H1 (cell line): ENCODE measurements around the gene DHX32. TPM values are rescaled to one million over a fixed set of nuclear protein-coding genes. Genes with fewer than 3 reads are reported as not detected.

Experiments used
- CTCF ChIA-PET: fragments of 300-600 bp; sonication (Branson Sonifier 250); formaldehyde crosslinking; loops from one replicate; lab custom pipeline; 2021; ENCODE audit not compliant: partially characterized antibody; lab: Charles Lee
- POLR2A ChIA-PET: fragments of 300-600 bp; sonication (Branson Sonifier 250); formaldehyde crosslinking; loops from one replicate; lab custom pipeline; 2021; ENCODE audit warnings: inconsistent platforms; ENCODE audit not compliant: partially characterized antibody; lab: Charles Lee
- DNase-seq, 2 experiments: peaks; one replicate each; pipeline versions ENCODE4 v3.0.0 to v3.0.0-alpha.2; 2010 to 2022; ENCODE audit warnings: low spot score in 2 of 2, low read depth in 1 of 2, mixed read lengths in 1 of 2
- FAIRE-seq: peaks from 2 replicates; lab custom pipeline; 2011; peaks lifted over from hg19 to GRCh38; lab: Jason Lieb, UNC
- H2AFZ ChIP-seq: 2 replicates; pipeline ENCODE4 v1.8.1; 2012; ENCODE audit warnings: low read length, inconsistent platforms
- H2AK5ac ChIP-seq: 2 replicates; pipeline ENCODE4 v1.6.1; 2013; ENCODE audit warnings: low read depth, low read length
- H2BK120ac ChIP-seq: replicated peaks from 2 replicates; pipeline ENCODE3; 2013; ENCODE audit warnings: low read depth, low read length, inconsistent platforms
- H2BK12ac ChIP-seq: 2 replicates; pipeline ENCODE4 v1.6.1; 2013; ENCODE audit warnings: low read depth, low read length
- H2BK15ac ChIP-seq: 2 replicates; pipeline ENCODE4 v1.6.1; 2013; ENCODE audit warnings: low read length
- H2BK20ac ChIP-seq: 2 replicates; pipeline ENCODE4 v1.6.1; 2013; ENCODE audit warnings: low read length
- H2BK5ac ChIP-seq: 2 replicates; pipeline ENCODE4 v1.6.1; 2013; ENCODE audit warnings: low read depth, low read length
- H3K14ac ChIP-seq: 2 replicates; pipeline ENCODE4 v1.6.1; 2013; ENCODE audit warnings: inconsistent platforms; ENCODE audit not compliant: insufficient read length
- H3K18ac ChIP-seq: 2 replicates; pipeline ENCODE4 v1.6.1; 2013; ENCODE audit warnings: low read length; ENCODE audit errors: extremely low read depth
- H3K23ac ChIP-seq: 2 replicates; pipeline ENCODE4 v1.6.1; 2013; ENCODE audit warnings: inconsistent platforms; ENCODE audit not compliant: insufficient read length
- H3K23me2 ChIP-seq: 2 replicates; pipeline ENCODE4 v1.6.1; 2013; ENCODE audit warnings: low read depth, low read length
- H3K27ac ChIP-seq: 2 replicates; pipeline ENCODE4 v1.6.1; 2011; ENCODE audit warnings: low read depth, low read length, inconsistent platforms
- H3K27me3 ChIP-seq, 4 experiments: replicated peaks in 1 of 4; 1 replicate in 1 of 4; 2 replicates in 3 of 4; pipeline versions ENCODE4 v1.6.1 to v1.8.1; 2011 to 2013; ENCODE audit warnings: low read length in 3 of 4, mild to moderate bottlenecking in 3 of 4, inconsistent platforms in 2 of 4, mixed read lengths in 2 of 4, moderate library complexity in 1 of 4; ENCODE audit not compliant: control insufficient read depth in 3 of 4, insufficient read depth in 3 of 4; ENCODE audit errors: extremely low read depth in 1 of 4
- H3K36me3 ChIP-seq, 4 experiments: 2 replicates each; pipeline versions ENCODE4 v1.6.1 to v1.8.1; 2011 to 2013; ENCODE audit warnings: mild to moderate bottlenecking in 4 of 4, low read length in 3 of 4, moderate library complexity in 2 of 4, control low read depth in 1 of 4, inconsistent platforms in 1 of 4; ENCODE audit not compliant: insufficient read depth in 4 of 4, control insufficient read depth in 2 of 4
- H3K4ac ChIP-seq: replicated peaks from 2 replicates; pipeline ENCODE3; 2013; ENCODE audit warnings: low read length, low read depth, mixed read lengths, inconsistent platforms; ENCODE audit not compliant: insufficient read length
- H3K4me1 ChIP-seq, 4 experiments: replicated peaks in 1 of 4; 1 replicate in 1 of 4; 2 replicates in 3 of 4; pipeline versions ENCODE4 v1.6.1 to v1.8.1; 2011 to 2013; ENCODE audit warnings: low read length in 3 of 4, inconsistent platforms in 2 of 4, mixed read lengths in 1 of 4; ENCODE audit not compliant: insufficient read depth in 4 of 4, control insufficient read depth in 3 of 4
- H3K4me2 ChIP-seq, 2 experiments: 2 replicates each; pipeline versions ENCODE4 v1.6.1 to v1.8.1; 2011 to 2013; ENCODE audit warnings: low read depth in 2 of 2, low read length in 2 of 2, control low read depth in 1 of 2, inconsistent platforms in 1 of 2, mild to moderate bottlenecking in 1 of 2; ENCODE audit not compliant: insufficient read depth in 1 of 2
- H3K4me3 ChIP-seq, 4 experiments: fragments of 200-600, 300-600 bp in 1 of 4; sonication (generic), shearing (Covaris generic), sonication (Bioruptor Twin) in 1 of 4; 2 replicates each; pipeline versions ENCODE4 v1.5.1 to v1.8.1; 2011 to 2016; ENCODE audit warnings: low read length in 4 of 4, low read depth in 3 of 4, control low read depth in 2 of 4, inconsistent platforms in 2 of 4, mild to moderate bottlenecking in 2 of 4, mixed read lengths in 1 of 4, moderate library complexity in 1 of 4; ENCODE audit not compliant: insufficient read depth in 2 of 4; ENCODE audit errors: extremely low read depth in 1 of 4
- H3K56ac ChIP-seq: replicated peaks from 2 replicates; pipeline ENCODE3; 2013; ENCODE audit warnings: low read depth, mild to moderate bottlenecking, mixed read lengths, low read length, inconsistent platforms; ENCODE audit not compliant: insufficient read length
- H3K79me1 ChIP-seq: 2 replicates; pipeline ENCODE4 v1.6.1; 2013; ENCODE audit warnings: low read depth, low read length, control low read depth
- H3K79me2 ChIP-seq, 2 experiments: 2 replicates each; pipeline versions ENCODE4 v1.6.1 to v1.8.1; 2012 to 2013; ENCODE audit warnings: low read length in 2 of 2, mild to moderate bottlenecking in 2 of 2, inconsistent platforms in 1 of 2; ENCODE audit not compliant: insufficient read depth in 2 of 2, control insufficient read depth in 1 of 2
- H3K9ac ChIP-seq, 4 experiments: replicated peaks in 1 of 4; 1 replicate in 1 of 4; 2 replicates in 3 of 4; pipeline versions ENCODE4 v1.6.1 to v1.8.1; 2011 to 2013; ENCODE audit warnings: low read depth in 3 of 4, low read length in 3 of 4, control low read depth in 2 of 4, mild to moderate bottlenecking in 2 of 4, moderate library complexity in 2 of 4, inconsistent platforms in 1 of 4; ENCODE audit errors: extremely low read depth in 1 of 4
- H3K9me3 ChIP-seq, 2 experiments: 2 replicates each; pipeline versions ENCODE4 v1.6.1 to v1.8.1; 2012 to 2013; ENCODE audit warnings: mild to moderate bottlenecking in 2 of 2, moderate library complexity in 2 of 2, control low read depth in 1 of 2, inconsistent platforms in 1 of 2, low read depth in 1 of 2, low read length in 1 of 2, mixed read lengths in 1 of 2; ENCODE audit not compliant: insufficient read depth in 2 of 2
- H4K20me1 ChIP-seq, 2 experiments: replicated peaks in 1 of 2; 2 replicates each; pipeline versions ENCODE3 to v1.8.1; 2011 to 2013; ENCODE audit warnings: inconsistent platforms in 2 of 2, low read length in 2 of 2, mild to moderate bottlenecking in 1 of 2; ENCODE audit not compliant: insufficient read depth in 2 of 2, control insufficient read depth in 1 of 2
- H4K5ac ChIP-seq: 2 replicates; pipeline ENCODE4 v1.6.1; 2013; ENCODE audit warnings: low read length, low read depth, mixed read lengths, inconsistent platforms; ENCODE audit not compliant: insufficient read length
- H4K8ac ChIP-seq: 2 replicates; pipeline ENCODE4 v1.8.0; 2013; ENCODE audit warnings: mild to moderate bottlenecking, moderate library complexity, low read length, inconsistent platforms; ENCODE audit not compliant: insufficient read depth; ENCODE audit errors: extremely low read depth
- H4K91ac ChIP-seq: replicated peaks from 2 replicates; pipeline ENCODE3; 2013; ENCODE audit warnings: low read length, mixed read lengths, inconsistent platforms; ENCODE audit not compliant: insufficient read length
- BACH1 ChIP-seq: IDR thresholded peaks from 2 replicates; pipeline ENCODE4 v1.6.1; 2012; ENCODE audit warnings: low read length, improper control_type of control experiment
- CBX8 ChIP-seq: fragments of 300-800, 300-1000 bp; sonication (generic); IDR thresholded peaks from 2 replicates; pipeline ENCODE4 v1.7.1; 2016; ENCODE audit warnings: low read depth, low read length, borderline replicate concordance
- CHD1 ChIP-seq: IDR thresholded peaks from 2 replicates; pipeline ENCODE4 v1.6.1; 2012; ENCODE audit warnings: low read depth, low read length, improper control_type of control experiment
- CHD2 ChIP-seq: IDR thresholded peaks from 2 replicates; pipeline ENCODE4 v1.6.1; 2012; ENCODE audit warnings: low read length, improper control_type of control experiment
- EGR1 ChIP-seq: IDR thresholded peaks from 2 replicates; pipeline ENCODE4 v1.6.1; 2011; ENCODE audit warnings: low read depth, low read length, borderline replicate concordance
- FOSL1 ChIP-seq: IDR thresholded peaks from 2 replicates; pipeline ENCODE4 v1.6.1; 2011; ENCODE audit warnings: mild to moderate bottlenecking, low read depth, low read length, moderate library complexity; ENCODE audit not compliant: insufficient read depth
- HDAC2 ChIP-seq, 2 experiments: fragments of 300-600 bp in 1 of 2; sonication (generic) in 1 of 2; IDR thresholded peaks; 2 replicates each; pipeline ENCODE4 v1.6.1; 2011 to 2012; ENCODE audit warnings: low read depth in 2 of 2, low read length in 2 of 2, mild to moderate bottlenecking in 2 of 2, moderate library complexity in 2 of 2, borderline replicate concordance in 1 of 2, inconsistent platforms in 1 of 2
- HDAC6 ChIP-seq: IDR thresholded peaks from one replicate; pipeline ENCODE4 v1.7.1; 2012; ENCODE audit warnings: low read depth, mild to moderate bottlenecking, inconsistent platforms, low read length, moderate library complexity
- POLR2AphosphoS5 ChIP-seq: IDR thresholded peaks from 2 replicates; pipeline ENCODE4 v1.6.1; 2011; ENCODE audit warnings: low read depth, low read length
- POU5F1 ChIP-seq: IDR thresholded peaks from 2 replicates; pipeline ENCODE4 v1.6.1; 2011; ENCODE audit warnings: low read depth, mild to moderate bottlenecking, low read length, moderate library complexity
- RFX5 ChIP-seq: IDR thresholded peaks from 2 replicates; pipeline ENCODE4 v1.6.1; 2011; ENCODE audit warnings: low read depth, low read length, improper control_type of control experiment, borderline replicate concordance
- RXRA ChIP-seq: IDR thresholded peaks from 2 replicates; pipeline ENCODE4 v1.6.1; 2011; ENCODE audit warnings: low read depth, mild to moderate bottlenecking, low read length, moderate library complexity; ENCODE audit not compliant: insufficient read depth
- TAF1 ChIP-seq: IDR thresholded peaks from 2 replicates; pipeline ENCODE4 v1.6.1; 2011; ENCODE audit warnings: mild to moderate bottlenecking, low read depth, low read length
- TCF12 ChIP-seq: IDR thresholded peaks from 2 replicates; pipeline ENCODE4 v1.6.1; 2011; ENCODE audit warnings: low read depth, mild to moderate bottlenecking, low read length
- WGBS, 2 experiments: shearing (Covaris generic) in 1 of 2; methylation state at CpG; one replicate each; pipeline versions ENCODE4 v1.1.6 to v1.1.7; 2013 to 2015; ENCODE audit warnings: low lambda C conversion rate in 2 of 2, mixed read lengths in 2 of 2, inconsistent platforms in 1 of 2, low coverage in 1 of 2, missing lambda C conversion rate in 1 of 2; ENCODE audit not compliant: insufficient replicate concordance in 2 of 2, insufficient coverage in 1 of 2, insufficient read length in 1 of 2; ENCODE audit errors: extremely low coverage in 1 of 2, missing lambda C conversion rate in 1 of 2; 5-methylcytosine and 5-hydroxymethylcytosine counted together
- polyA plus RNA-seq, 7 experiments: library from polyadenylated mRNA; depleted of rRNA in 3 of 7; stranded (reverse) in 5 of 7; unstranded in 2 of 7; fragments of >200 nt in 5 of 7; fragments of 200-250 nt in 2 of 7; gene quantifications; 1 replicate in 5 of 7; 2 replicates in 1 of 7; 4 replicates in 1 of 7; pipeline versions ENCODE4 v1.2.1 to v1.2.3, GENCODE V29; 2011 to 2013; ENCODE audit warnings: missing spikeins in 2 of 7, mixed read lengths in 2 of 7
- total RNA-seq: library from RNA; stranded (reverse); fragmentation: NEBNext Ultra II Directional; extraction: Animal tissue kit (Norgen Biotek cat#: 25700); gene quantifications from 2 replicates; pipeline ENCODE4 v1.2.1, GENCODE V29; 2021
- TF ChIP-seq, protein P1 (sequence below): IDR thresholded peaks from 2 replicates; pipeline ENCODE4 v1.6.1; 2011; ENCODE audit warnings: low read depth, mild to moderate bottlenecking, low read length; ENCODE audit not compliant: insufficient read depth

DHX32 gene
- total and polyA plus RNA-seq, 2 of the 8 experiments (the other 6 are each of a cell fraction or from before 2014, with no cell fraction given) = 12.4 to 15.8 TPM

DNA sequence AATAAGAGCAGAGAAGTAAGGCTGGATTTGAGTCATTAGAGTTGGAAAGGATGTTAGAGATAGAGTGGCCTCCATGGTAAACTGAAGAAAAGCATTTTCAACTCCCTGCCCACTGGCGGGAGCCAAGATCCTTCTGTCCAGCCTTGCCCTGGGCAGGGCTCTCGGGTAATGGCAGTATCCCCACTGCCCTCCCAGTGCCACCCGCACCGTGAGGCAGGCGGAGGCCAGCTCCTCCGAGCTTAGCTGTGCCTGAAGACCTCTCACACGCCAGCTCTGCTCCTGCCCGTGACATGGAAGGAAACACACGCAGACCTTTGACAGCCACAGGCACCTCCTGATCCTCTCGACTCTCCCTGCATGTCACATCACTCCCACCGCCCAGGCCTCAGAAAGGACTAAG is 35.5 kb downstream of the DHX32 start:
- no peak overlapping the region for H3K14ac ChIP-seq
- H3K23me2 ChIP-seq = no peaks in the 10 kb centered on the region
- ChIA-PET POLR2A (no interaction called here), CTCF (interaction anchor here (0.6 to 0.9 kb wide), 2 partner anchors 23 to 276 kb away, joined by 3 read pairs; no protein-coding TSS in a partner anchor)
- no peak for FAIRE-seq
- no peak overlapping the region for H3K27ac ChIP-seq
- no peak for DNase-seq
- no peak overlapping the region for H2BK15ac ChIP-seq
- peaks cover 0 to 1% of the 10 kb centered on the region in 2 experiments for H4K20me1 ChIP-seq
- no peak overlapping the region for H3K4me2 ChIP-seq
- no peak overlapping the region for H2BK20ac ChIP-seq
- H3K4me3 ChIP-seq = no peak overlapping the region
- H3K9ac ChIP-seq = no peak overlapping the region
- no peaks in the 10 kb centered on the region for H3K9me3 ChIP-seq
- no peak overlapping the region for H2AK5ac ChIP-seq
- no peak overlapping the region for H2AFZ ChIP-seq
- H3K4me1 ChIP-seq = no peaks in the 10 kb centered on the region
- no peak overlapping the region for H3K18ac ChIP-seq
- no peak overlapping the region for H3K23ac ChIP-seq
- no peak overlapping the region for H3K56ac ChIP-seq
- H2BK5ac ChIP-seq = no peak overlapping the region
- no peaks in the 10 kb centered on the region for H3K79me1 ChIP-seq
- H3K27me3 ChIP-seq = no peaks in the 10 kb centered on the region
- no peak overlapping the region for H4K5ac ChIP-seq
- H2BK120ac ChIP-seq = no peak overlapping the region
- H4K91ac ChIP-seq = no peak overlapping the region
- no peak overlapping the region for H2BK12ac ChIP-seq
- 92% methylated on average over 11 of the region's 11 CpGs; no CpG with 5 or more reads in 1 of the 2 experiments for WGBS, 2 experiments
- TF ChIP-seq RXRA (no peak), HDAC6 (no peak), CHD2 (no peak), TCF12 (no peak), POLR2AphosphoS5 (no peak), TAF1 (no peak), CBX8 (no peak), BACH1 (no peak), EGR1 (no peak), POU5F1 (no peak), HDAC2 (IDR thresholded peaks at IDR 0.05; ENCODE audit: borderline replicate concordance in 1 of 2, low read depth in 2 of 2, low read length in 2 of 2) (no peak), CHD1 (no peak), RFX5 (no peak), FOSL1 (no peak)
- TF ChIP-seq, protein P1, sequence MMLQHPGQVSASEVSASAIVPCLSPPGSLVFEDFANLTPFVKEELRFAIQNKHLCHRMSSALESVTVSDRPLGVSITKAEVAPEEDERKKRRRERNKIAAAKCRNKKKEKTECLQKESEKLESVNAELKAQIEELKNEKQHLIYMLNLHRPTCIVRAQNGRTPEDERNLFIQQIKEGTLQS = no peak
- H4K8ac ChIP-seq = no peak overlapping the region
- H3K36me3 ChIP-seq = peaks cover 3 to 14% (median 8%) of the 10 kb centered on the region in 4 experiments
- no peaks in the 10 kb centered on the region for H3K79me2 ChIP-seq
- no peak overlapping the region for H3K4ac ChIP-seq
